ENCODE measurements around the gene EXOC4.
A peak's percentile ranks its signal among the peaks of the same experiment; 100 is the strongest.

EXOC4 gene

DNA sequence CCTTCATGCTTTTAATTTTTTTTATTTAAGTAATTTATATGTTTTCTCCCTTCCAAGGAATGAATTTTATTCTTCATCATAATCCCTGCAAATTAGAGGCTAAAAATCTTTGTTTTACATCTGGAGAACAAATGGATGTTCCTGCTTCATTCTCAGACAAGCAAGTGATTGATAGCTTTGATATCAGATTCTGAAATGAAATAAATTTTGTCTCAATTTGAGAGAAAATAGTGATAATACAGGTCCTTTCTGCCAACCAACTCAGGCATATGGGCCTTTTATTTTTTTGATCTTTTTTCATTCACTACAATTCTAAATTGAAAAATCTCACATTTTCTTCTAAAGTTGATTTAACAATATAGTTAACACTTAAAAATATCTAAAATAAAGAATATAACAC is 427.1 kb downstream of the EXOC4 start:
- DNase-seq = no peak

DNA sequence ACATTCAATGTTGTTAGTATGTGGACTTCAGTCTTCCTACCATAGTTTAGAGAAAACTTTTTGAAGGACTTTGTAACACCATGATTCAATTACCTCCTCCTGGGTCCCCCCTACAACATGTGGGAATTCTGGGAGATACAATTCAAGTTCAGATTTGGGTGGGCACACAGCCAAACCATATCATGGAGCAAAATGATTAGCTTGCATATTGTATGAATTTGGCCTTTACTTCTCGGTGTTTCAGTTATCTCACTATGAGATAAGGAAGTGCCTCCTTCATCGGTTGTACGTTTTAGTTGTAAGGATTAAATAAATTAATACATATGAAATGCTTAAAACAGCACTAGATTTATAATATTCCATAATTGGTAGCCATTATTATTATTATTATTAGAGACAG is 428.7 kb downstream of the EXOC4 start:
- DNase-seq = no peak

DNA sequence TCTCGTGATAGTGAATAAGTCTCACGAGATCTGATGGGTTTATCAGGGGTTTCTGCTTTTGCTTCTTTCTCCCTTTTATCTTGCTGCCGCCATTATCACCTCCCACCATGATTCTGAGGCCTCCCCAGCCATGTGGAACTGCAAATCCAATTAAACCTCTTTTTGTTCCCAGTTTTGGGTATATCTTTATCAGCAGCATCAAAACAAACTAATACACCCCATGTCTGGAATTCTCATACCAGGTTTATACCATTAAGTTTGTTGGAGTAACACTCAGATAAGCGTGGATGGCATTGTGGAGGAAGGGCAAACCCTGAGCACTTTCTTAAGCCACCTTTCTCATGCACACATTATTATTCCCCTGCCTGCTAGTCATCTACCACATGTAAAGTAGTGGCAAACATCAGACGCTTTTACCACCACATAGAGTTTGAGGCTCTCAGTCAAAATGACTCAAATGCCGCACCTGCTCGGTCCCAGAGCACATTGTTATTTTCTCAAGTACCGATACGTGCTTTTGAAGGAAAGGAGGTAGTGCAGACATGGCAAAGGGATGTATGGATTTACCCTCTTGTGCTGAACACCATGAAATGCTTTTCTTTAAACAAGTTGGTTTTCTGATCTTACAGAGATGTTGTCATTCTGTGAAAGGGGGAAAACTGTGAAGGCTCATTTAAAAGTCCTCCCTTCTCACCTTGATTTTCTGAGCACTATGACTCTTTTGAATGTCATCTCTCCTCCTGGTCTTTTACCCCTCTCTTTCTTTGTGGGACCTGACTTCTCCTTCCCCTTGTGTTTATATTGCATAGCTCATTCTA is 429.7 kb downstream of the EXOC4 start:
- peak; percentile 6 for DNase-seq

DNA sequence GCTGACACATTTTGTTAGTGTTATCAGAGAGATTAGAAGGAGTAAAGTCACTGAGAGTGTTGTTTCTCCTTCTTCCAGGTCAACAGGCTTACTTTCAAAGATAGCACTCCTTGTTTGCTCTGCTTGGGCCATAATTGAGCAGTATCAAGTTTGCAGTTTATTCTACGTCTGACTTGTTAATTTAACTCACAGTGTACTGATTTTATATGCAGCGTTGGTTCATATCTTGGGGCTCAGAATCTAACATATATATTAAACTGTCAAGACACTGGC is 430.2 kb downstream of the EXOC4 start:
- no peak for DNase-seq

DNA sequence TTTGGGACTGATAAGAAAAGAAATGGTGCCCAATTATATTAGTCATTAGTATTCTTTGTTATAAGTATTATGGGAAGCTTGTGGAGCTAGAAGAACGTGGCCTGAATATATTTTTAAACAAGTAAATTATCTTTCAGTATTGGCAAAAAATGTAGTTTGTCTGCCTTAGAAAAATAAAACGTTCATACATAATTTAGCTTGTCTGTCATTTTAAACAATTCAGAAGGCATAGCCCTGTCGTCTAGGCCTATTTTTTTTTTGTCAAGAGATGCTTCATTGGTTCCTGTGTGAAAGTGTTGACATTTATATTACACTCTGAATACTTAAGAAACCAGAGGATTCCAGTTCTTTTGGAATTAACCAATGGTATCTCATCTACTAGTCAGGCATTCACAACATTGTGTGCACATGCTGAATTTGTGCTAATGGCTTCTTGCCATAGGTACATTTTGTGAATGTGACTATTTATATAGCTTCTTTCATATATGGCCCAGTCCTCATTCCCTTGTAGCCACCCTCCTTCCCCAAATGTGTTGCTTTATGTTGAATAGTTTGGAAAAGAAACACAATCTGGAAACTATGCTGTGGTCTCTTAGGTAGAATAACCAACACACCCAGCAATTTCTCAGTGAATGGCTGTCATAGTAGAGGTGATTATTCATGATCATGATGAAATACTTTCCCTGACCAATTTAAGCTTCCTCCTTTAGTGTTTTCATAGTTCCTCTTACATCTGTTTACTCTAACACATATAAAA is 435.8 kb downstream of the EXOC4 start:
- no peak for DNase-seq

DNA sequence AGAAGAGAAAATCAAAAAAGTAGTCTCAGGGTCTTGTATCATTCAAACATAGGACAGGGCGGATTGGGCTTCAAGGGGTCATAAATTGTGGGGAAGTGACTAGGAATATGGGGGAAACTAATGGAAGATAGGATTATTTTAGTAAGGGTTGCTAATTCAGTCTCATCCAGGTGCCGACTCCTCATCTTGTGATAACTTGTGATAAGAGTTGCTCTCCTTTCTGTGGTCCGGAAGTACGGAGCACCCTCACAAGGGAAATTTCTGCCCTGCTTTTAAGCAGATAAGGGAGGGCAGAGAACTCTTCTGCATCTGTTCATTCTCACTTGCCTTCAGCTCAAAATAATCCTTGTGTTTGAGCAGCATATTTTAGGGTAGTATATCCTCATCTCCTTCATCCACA is 437.9 kb downstream of the EXOC4 start:
- DNase-seq = no peak

DNA sequence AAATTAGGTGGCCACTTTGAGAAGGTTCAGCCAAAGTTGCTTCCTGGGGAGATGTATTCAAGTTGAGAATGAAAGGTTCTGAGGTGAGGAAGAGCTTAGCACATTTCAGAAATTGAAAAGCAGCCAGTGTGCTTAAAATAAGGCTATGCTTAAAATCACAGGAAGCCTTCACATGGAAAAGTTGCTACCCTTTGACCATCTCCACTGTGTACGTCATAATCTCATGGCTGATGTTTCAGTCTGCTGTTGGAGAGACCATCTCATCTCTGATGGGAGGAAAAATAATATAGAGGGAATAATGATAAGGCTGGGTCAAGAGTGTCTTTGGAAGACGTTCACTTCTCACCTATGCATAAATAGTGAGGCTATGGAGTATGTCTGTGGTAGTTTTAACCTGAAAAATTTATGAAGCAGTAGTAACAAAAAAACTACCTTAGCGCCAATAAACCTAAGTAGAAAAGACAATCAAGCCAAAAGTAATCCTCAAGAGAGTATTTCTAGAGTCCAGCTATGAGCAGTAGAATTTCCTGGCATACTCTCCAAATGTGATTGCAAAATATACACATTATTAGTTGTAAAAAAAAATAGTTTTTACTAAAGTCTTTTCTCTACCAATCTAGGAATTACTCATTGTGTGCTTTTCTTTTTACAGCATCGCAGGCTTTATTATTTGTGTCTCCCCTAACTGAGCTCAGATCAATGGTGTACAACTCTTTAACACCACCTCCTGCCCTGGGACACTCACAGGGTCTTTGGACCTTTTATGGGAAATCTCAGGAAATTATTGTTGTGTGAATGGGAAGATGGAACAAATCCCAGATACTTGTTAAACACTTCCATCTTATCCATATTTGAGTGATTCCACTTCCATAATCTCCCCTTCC is 439.1 kb downstream of the EXOC4 start:
- no peak for DNase-seq

DNA sequence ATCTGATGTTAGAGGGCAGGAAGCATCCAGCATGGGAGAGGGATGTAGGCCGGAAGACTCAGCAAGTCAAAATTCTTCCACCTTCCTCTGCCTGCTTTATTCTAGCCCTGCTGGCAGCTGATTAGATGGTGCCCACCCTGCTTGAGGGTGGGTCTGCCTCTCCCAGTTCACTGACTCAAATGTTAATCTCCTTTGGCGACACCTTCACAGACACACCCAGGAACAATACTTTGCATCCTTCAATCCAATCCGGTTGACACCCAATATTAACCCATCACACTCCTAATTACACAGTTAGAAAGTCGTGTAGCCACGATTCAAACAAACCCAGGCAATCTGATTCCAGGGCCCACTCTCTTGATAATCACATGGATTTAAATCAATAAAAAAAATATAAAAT is 440.4 kb downstream of the EXOC4 start:
- DNase-seq = no peak

DNA sequence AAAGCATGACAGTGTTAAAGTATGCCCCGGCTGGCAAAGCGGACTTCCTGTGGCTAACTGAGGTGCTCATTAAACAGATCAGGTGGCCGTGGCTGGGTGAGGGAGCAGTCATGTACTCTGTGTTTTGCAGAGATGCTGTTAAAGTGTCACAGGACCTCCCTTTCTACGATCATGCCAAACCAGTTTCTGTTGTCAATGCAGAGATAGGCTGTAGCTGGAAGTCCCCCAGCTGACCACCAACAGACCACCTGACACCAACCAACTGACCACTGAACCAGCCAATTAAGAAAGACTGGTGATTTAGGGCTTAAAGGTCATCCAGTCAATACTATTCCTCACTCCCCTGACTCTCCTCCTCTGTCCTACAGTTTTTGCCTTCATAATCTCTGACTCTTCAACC is 443.2 kb downstream of the EXOC4 start:
- DNase-seq = no peak

DNA sequence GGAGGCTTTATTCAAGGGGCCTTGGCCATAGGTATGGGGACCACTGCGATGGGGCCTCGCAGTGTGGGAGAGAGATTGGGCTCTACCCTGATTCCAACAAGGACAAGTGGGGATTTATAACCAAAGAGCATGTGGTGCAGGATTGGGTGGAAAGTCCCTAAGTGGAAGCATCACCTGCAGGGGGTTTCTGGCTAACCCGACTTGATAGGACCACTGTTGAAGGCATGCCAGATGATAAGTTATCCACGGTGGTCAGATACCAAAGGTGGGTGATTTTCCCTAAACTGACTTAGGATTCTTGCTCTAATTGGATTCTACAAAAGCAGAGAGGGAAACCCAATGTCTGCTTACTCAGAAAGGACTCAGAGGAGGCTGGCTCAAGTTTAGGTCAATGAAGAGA is 444.7 kb downstream of the EXOC4 start:
- no peak for DNase-seq

DNA sequence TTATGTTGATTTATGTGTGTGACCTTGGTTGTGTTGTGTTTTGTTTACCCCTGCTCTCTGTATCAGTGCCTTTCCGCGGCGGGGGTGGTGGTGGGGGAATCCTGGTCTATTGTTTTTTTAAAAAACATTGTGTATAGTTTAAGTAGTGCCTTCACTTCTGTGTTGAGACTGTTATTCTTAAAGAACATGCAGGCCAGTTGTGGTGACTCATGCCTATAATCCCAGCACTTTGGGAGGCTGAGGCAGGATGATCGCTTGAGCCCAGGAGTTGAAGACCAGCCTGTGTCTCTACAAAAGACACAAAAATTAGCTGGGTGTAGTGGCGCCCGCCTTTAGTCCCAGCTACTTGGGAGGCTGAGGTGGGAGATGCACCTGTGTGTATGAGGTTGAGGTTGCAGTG is 445.2 kb downstream of the EXOC4 start:
- DNase-seq = no peak

DNA sequence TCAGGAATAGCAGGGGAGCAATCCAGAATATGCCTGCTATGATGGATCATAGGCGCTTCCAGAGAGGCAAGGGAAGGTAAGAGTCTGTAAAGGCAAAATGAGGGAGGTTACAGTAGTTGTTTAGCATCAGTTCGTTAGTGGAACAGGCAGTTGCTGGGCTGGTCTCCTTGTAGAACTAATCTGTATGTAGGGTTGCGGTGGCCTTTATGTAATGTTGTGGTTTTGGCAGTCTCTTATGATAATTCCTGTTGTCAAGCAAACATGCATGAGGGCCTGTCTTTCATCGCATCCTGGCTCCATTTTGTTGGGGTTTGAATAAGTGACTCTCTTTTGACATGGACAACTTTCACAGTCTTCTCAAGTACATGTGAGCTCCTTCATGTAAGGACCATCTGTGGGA is 446.5 kb downstream of the EXOC4 start:
- no peak for DNase-seq

DNA sequence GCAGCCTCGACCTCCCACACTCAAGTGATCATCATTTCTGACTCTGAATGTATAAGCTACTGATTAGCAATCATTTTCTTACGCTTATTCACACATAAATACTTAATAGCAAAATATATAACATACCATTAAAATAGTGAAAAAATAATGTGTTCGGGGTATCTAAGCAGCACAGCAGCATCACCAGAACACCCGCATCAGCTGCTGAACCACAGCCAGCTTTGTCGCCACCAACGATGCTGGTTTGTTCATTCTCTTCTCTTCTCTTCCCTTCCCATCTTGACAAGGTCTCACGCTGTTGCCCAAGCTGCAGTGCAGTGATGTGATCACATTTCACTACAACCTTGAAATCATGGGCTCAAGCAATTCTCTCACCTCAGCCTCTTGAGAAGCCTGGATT is 449.2 kb downstream of the EXOC4 start:
- no peak for DNase-seq

DNA sequence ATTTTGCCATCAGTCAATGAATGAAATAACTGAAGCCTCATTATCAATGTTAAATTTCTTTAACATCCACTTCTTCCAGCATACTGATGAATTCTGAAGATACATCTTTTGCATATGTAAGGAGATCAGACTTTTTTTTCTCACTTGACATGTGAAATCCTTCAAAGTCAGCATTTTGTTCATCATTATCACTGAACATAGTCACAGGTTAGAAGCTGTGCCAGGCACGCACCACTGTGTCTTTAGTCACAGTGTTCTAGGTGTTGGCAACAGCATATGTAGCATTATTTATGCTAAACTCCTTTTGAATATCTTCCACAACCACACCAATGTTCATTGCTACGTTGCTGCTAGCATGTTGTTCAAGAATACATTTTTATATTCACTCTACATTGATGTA is 450.1 kb downstream of the EXOC4 start:
- no peak for DNase-seq

DNA sequence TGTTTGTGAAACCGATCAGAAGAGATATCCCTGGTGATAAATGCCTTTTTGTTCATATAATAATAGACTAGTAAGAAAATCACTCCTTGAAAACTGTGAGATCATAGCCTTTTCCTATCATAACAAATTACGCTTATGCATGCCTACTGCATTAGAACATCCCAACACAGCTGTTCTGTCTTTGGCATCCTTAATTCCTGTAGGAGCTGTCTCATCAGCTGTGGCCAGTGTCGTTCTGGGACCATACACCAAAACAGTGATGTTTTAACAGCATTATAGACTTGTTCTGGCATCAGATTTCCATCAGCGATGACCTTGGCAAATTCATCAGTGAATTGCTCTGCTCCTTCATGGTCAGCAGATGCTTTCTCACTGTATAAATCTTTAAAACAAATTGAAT is 450.7 kb downstream of the EXOC4 start:
- DNase-seq = no peak

DNA sequence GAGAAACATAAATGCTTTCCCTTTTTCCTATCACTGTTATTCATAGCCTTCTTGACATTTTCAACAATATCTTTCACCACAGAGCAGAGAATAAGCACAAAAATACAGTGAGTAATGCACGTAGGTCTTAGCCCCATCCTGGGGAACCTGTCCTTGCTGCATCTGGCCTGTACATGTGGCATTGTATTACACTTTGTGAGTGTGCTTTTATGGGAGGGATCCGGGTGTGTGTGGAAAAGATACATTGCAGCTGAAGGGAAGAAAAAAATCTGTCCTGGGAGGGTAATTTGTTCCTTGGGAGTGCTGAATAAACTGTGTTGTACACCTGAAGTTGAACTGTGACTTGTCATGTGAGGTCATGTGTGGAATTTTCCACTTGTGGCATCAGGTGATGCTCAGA is 451.6 kb downstream of the EXOC4 start:
- DNase-seq = no peak

DNA sequence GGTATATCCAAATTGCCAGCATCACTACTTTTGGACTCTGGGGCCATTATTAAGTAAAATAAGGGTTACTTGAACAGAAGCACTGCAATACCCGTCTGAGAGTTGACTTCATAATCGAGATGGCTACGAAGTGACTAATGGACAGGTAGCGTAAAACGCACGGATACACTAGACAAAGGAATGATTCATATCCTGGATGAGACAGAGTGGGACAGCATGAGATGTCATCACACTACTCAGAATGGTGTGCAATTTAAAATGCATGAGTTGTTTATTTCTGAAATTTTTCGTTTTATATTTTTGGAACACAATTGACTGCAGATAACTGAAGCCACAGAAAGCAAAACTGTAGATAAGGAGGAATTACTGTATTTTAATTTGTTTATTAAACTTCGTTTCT is 452.7 kb downstream of the EXOC4 start:
- DNase-seq = no peak

DNA sequence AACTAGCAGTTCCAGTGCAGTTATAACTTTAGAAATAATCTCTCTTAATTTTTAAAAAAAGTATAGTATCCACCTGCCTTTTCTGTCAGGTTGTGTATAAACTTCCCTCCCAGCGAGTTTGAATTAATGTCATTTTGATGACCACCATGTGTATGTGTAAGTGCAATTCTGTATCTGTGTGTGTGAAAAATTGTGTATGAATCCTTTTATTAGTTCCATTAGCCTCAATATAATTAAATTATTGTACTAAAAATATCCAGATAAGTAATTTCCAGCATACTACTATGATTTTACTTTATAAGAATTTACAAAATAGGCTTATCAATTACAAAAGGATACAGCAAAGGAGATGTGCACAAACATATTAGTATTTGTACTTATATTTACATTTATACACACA is 453.1 kb downstream of the EXOC4 start:
- no peak for DNase-seq

DNA sequence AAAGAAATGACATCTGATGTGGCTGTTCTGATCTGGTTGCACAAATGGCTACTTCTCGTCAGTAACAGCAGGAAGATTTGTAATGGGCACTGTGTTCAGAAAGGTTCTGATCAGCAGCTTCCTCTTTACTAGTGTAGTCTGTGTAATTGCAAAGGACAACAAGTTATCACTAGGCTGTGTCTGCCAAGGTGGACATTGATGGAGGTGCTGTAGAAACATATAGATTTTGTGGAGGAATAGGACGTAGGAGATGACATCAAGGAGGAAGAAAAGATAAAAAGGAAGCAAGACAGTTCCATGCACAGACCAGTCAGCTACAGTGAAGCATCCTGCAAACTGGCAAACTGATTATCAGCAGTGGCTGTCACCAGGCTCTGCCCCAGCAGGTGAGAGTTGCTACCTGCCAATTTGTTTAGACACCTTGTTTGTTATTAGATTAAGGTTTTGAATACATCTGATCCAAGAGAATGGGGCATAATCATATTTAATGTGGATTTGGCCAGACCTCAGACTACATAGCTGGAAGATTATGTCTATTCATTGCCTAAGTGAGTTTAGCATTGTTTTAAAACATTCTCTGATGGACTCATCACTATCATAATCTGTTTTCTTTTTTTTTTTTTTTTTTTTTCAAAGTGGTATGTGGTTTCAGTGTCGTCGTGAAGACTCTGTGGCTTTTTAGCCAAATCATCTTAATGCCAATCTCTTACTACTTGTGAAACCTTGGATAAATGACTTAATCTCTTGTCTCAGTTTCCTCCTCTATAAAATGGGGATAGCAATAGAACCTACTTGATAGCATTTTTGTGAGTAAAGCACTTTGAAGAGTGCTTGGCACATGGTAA is 456.4 kb downstream of the EXOC4 start:
- no peak for DNase-seq

DNA sequence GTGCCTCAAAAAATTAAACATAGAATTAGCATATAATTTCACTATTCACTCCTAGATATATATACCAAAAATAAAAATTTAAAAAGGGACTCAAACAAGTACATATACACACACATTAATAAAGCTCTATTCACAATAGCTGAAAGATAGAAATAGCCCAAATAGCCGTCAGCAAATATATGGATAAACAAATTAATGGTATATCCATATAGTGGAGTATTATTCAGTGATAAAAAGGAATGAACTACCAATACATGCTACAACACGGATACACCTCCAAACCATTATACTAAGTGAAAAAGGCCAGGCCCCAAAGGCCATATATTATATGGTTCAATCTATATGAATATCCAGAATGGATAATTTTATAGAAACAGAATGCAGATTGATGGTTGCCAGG is 459.7 kb downstream of the EXOC4 start:
- no peak for DNase-seq

DNA sequence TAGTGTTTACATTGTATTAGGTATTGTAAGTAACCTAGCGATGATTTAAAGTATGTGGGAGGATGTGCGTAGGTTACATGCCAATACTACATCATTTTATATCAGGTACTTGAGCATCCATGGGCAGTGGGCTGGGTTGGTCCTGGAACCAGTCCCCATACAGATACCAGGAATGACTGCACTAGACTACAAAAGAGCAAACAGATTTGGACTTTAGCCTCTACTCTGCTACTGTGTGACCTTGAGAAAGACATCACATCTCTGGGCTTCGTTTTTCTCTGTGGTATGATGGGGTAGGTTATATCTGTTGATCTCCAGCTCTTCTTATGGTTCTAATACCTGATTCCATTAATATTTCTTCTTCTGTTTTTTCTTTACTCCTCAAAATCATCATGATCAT is 461.8 kb downstream of the EXOC4 start:
- DNase-seq = no peak

DNA sequence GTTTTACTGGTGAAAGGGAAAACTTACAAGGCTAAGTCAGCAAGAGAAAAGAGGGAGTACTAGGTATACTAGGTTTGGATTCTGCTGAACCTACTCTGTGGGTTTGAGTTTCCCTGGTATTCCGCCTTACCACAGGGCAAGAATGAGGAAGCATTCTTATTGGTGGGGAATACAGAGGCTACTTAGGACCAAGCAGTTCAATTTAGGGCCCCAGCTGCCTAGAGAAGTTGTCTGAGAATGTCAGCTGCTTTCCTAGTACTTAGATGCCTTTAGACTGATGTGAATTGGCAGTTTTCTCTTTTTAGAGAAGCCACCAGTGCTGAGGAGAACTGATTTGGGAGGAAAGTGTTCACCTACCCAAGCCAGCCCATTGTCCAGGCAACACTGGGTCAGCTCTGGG is 465.3 kb downstream of the EXOC4 start:
- DNase-seq = no peak

DNA sequence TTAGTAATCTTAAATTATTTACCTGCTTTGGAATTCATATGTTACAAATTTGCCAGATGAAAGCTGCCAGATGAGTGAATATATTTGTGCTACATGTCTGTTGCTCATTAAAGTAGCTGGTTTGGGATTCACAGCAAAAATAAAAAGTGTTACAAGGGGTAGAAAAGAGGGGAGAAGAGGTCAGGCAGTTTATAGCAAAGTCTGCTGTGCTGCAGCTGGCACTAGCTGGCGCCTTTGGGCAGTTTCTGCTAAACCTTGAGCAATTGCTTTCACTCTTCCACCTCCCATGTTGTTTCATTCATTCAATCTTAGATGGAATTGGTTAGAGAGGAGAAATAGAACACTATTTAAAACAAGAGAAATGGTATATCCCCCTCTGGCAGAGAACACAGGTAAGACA is 470.2 kb downstream of the EXOC4 start:
- DNase-seq = no peak
